ENCODE measurements around the gene ENPP6.

Gene ENPP6

DNA sequence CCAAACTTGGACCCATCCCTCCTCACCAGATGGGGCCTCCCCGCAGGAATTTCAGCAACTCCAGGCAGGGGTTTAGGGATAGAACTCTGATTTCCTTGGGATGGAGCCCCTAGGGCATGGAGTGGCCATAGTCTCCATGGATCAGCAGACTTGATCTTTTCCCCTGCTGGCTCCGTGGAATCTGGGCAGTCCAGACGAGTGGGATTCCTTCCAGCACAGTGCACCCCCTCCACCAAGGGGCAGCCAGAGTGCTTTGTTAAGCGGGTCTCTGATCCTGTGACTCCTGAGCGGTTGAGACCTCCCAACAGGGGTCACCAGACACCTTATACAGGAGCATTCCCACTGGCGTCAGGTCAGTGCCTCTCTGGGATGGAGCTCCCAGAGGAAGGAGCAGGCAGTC lies 40.4 kb downstream of the ENPP6 start:
- TF ChIP-seq CTCF (IDR thresholded peaks at IDR 0.05; ENCODE audit: low read depth, low read length, missing control alignments): no peak
- no peak overlapping the region for H3K4me3 ChIP-seq (replicated peaks; ENCODE audit: low read depth, low read length)
- no peak for DNase-seq (ENCODE audit: extremely low read depth, low read depth)

GRCh38 chr4:184174571-184175488 lies 42.8 kb downstream of the ENPP6 start:
- DNase-seq (ENCODE audit: extremely low read depth, low read depth): no peak
- no peak for TF ChIP-seq CTCF (IDR thresholded peaks at IDR 0.05; ENCODE audit: low read depth, low read length, missing control alignments)
- no peak overlapping the region for H3K4me3 ChIP-seq (replicated peaks; ENCODE audit: low read depth, low read length)

DNA sequence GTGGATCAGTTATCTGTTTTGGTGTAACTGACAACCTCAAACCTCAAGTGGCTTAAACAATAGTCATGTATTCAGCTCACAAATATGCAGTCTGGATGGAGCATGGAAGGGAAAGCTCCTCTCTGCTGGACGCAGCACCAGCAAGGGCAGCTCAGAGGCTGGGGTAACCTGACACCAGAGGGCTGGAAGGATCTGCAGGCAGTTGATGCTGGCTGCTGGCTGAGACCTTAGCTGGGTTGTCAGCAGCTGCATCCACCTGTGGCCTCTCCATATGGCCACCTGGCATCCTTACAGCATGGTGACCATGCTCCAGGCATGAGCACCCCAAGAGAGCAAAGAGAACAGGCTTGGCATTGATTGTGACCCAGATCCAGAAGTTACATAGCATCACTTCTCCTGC lies 46.7 kb downstream of the ENPP6 start:
- TF ChIP-seq CTCF (IDR thresholded peaks at IDR 0.05; ENCODE audit: low read depth, low read length, missing control alignments): no peak
- no peak for DNase-seq (ENCODE audit: extremely low read depth, low read depth)
- no peak overlapping the region for H3K4me3 ChIP-seq (replicated peaks; ENCODE audit: low read depth, low read length)

- no peak for DNase-seq (ENCODE audit: extremely low read depth, low read depth)
- TF ChIP-seq CTCF (IDR thresholded peaks at IDR 0.05; ENCODE audit: low read depth, low read length, missing control alignments): no peak
- H3K4me3 ChIP-seq (replicated peaks; ENCODE audit: low read depth, low read length): no peak overlapping the region
Observed at GRCh38 chr4:184169225-184169867, 48.3 kb downstream of the ENPP6 start.

DNA sequence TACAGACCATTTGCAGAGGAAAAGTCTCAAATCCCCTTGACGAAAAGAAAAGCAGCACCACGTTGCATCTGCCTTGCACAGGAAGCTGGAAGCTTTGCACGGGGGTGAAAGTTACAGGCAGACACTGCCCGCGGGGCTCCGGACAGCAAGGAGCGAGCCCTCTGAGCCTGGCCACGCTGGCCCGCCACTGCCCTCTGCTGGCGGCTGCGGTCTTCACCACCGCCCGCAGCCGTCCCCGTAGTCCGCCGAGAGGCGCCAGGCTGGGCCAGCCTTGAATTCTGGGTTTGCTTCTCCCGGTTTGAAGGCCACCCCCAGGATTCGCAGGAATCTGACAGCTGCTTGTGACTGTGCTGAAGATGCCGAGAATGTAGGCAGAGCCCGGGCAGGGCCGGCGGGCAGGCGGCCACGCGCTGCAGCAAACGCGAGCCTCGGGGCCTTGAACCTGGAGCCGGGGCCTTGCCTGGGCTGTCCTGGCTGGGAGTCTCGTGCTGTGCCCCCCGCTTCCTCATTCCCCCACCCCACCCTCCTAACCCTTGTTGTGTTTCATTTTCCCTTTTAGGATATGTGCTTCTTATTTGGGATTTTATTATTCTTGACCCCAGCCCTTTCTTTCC lies 49.2 kb downstream of the ENPP6 start:
- no peak overlapping the region for H3K4me3 ChIP-seq (replicated peaks; ENCODE audit: low read depth, low read length)
- peak; percentile 97 for TF ChIP-seq CTCF (IDR thresholded peaks at IDR 0.05; ENCODE audit: low read depth, low read length, missing control alignments)
- DNase-seq (ENCODE audit: extremely low read depth, low read depth): no peak

DNA sequence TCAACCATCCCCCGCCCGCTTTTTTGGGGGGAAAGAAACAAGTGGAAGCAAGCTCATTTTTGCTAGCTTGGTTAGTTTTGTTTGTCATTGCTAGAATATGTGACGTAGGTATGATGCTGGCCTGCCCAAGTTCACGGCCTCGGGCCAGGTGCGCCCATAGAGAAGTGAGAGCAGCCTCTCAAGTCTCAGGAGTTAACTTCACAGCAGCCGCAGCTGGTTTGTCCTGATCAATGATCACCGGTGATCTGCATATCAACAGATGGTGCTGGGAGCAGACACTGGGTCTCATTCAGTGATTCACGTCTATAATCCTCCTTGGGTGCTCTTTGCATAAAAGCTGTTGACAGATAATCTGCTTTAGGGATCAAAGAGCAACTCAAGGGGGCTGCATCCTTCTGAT lies 50.1 kb downstream of the ENPP6 start:
- TF ChIP-seq CTCF (IDR thresholded peaks at IDR 0.05; ENCODE audit: low read depth, low read length, missing control alignments): no peak
- no peak for DNase-seq (ENCODE audit: extremely low read depth, low read depth)
- H3K4me3 ChIP-seq (replicated peaks; ENCODE audit: low read depth, low read length): no peak overlapping the region
